HG03139 (cell line): ENCODE measurements around the gene WRAP53.

Experiments used
- ATAC-seq: cut with Tn5 transposase; IDR thresholded peaks from one replicate; pipeline ENCODE4 v1.9.1; 2021; ENCODE audit not compliant: unreplicated experiment

The WRAP53 gene

DNA sequence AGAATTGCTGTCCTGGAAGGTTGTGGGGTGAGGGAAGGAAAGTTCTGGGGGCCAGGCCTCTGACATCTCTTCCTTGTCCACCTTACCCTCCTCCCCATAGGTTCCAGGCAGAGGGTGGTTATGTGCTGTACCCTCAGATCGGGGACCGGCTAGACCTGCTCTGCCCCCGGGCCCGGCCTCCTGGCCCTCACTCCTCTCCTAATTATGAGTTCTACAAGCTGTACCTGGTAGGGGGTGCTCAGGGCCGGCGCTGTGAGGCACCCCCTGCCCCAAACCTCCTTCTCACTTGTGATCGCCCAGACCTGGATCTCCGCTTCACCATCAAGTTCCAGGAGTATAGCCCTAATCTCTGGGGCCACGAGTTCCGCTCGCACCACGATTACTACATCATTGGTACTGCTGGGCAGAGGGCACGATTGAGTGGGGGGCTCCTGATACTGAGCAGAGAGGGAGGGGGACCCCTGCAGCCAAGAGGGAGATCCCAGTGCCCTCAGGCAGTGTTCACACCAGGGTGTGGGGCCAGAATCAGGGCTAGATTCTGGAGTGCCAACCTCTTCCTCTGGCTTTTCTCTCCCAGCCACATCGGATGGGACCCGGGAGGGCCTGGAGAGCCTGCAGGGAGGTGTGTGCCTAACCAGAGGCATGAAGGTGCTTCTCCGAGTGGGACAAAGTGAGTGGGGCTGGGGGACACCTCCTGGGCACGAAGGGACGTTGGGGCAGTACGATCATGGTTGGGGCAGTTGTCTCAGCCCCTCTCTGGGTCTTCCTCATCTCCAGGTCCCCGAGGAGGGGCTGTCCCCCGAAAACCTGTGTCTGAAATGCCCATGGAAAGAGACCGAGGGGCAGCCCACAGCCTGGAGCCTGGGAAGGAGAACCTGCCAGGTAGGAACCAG is 19.8 kb downstream of the WRAP53 start:
- no peak for ATAC-seq

DNA sequence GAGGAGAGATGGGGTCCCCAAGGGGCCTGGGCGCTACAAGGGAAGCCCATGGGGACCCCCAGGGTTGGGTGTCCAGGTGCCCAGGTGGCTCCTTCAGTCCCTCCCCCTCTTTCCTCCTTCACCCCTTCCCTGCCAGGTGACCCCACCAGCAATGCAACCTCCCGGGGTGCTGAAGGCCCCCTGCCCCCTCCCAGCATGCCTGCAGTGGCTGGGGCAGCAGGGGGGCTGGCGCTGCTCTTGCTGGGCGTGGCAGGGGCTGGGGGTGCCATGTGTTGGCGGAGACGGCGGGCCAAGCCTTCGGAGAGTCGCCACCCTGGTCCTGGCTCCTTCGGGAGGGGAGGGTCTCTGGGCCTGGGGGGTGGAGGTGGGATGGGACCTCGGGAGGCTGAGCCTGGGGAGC is 20.8 kb downstream of the WRAP53 start:
- ATAC-seq = no peak

DNA sequence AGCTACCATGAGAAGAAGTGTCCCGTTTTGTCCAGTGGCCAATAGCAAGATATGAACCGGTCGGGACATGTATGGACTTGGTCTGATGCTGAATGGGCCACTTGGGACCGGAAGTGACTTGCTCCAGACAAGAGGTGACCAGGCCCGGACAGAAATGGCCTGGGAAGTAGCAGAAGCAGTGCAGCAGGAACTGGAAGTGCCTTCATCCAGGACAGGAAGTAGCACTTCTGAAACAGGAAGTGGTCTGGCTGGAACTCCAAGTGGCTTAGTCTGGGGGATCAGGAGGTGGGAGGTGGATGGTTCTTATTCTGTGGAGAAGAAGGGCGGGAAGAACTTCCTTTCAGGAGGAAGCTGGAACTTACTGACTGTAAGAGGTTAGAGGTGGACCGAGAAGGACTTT is 22.0 kb downstream of the WRAP53 start:
- ATAC-seq = no peak

DNA sequence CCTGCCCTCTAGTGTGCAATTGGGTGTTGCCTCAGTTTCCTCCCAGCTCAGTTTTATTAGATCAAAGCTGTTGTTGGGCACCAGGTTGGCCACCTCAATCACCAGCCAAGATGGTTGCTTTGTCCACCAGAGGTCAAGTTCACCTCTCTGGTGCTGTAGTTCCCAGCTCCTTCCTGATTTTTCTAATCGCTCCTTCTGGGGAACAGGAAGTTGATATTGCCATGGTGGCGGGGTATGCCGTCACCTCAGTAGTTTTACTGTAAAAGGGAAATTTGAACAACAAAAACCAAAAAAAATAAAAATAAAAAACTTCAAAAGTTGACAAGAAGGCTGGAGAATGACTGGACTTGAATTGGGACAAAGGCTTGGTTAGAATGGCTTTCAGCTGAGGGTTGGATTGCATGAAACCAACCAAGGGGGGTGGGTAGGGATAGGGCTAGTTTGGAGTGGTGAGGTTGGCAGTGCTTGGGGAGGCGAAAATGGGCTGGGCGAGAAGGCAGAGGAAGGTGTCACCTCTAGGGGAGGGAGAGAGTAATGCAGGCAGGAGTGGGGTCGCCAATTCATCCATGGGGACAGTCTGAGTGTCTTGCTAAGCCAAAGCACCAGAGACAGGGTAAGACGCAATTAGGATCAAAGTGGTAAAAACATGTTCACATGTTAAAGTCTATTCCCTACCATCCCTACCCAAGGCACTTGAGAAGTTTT is 22.9 kb downstream of the WRAP53 start:
- no peak for ATAC-seq

DNA sequence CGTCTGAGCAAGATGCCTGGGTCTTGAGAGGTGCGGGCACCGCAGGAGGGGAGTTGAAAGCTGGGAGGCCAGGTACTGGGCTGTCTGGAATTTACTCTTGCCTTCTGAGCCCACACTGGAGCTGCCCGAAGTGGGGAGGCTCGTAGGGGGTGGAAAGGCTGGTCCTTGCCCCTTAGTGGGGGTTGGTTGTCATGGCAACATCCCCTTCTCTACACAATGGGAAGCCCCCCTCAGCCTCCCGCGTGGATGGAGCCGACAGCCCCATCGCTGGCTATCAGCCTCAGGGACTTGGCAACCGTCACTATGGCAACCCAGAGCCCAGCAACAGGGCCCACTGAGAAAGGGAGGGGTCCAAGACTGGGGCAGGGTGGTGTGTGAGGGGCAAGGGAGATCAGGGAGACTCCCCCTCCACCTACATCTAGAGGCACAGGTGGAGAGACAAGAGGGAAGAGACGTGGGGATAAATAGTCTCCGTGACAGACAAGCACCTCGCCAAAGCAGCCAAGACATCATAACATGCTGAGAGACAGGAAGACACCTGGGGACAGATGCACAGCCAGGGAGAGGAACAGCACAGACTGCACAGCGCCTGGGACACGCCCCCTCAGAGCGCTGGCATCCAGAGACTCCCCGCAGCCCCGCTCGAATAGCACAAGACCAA is 24.0 kb downstream of the WRAP53 start:
- no peak for ATAC-seq

DNA sequence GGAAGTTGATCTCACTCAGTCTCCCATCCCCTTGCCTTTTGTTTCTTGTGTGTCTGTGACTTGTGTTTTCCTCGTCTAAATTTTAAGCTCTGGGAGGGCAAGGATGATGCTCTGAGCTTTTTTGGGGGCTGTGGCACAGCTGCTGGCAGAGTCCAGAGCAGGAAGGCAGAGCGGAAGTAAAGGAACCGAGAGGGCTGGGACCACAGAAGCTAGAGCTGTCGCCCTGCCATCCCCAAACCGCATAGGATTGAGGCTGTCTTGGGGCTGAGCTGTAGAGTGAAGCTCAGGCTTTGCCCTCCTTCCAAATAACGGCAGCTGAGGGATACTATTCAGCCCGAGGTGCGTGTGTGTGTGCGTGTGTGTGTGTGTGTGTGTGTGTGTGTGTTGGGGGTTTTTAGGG is 25.5 kb downstream of the WRAP53 start:
- ATAC-seq = no peak

DNA sequence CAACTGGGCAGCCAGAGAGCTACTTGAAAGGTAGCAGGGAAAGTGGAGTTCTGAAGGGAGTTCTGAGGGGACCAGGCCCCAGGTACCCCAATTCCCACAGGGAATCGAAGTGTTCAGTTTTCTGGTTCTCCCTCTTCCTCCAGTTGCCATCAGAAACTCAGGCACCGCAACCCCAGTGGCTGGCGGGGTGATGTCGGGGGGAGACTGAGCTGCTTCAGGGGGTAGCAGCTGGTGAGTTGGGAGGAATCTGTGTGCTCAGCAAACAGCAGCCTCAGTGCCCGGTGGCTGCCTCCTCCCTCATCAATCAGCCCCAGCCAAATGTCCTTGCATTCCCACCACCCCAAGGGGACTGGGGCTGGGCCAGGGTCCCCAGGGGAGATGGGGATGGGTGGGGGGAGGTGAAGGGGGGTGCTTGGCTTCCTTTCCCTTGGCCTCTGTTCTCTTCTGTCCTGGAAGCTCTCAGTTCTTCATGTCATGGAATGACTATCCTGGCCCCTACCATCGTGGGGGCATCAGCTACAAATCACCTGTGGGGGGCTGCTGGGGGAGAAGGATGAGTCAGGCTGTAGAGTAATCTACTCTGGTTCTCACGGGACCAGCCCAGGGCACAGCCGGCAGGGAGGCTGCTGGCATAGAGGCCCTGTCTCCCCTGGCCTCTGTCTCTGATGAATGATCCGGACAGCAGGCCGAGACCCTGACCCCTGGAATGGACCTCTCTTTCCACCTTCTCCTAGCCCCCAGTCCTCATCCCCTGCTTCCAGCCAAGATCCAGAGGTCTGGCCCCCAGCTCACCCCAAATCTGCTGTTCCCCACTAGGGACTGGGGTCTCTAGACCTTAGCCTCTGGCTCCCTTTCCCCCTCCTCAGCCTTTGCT is 26.7 kb downstream of the WRAP53 start:
- no peak for ATAC-seq

DNA sequence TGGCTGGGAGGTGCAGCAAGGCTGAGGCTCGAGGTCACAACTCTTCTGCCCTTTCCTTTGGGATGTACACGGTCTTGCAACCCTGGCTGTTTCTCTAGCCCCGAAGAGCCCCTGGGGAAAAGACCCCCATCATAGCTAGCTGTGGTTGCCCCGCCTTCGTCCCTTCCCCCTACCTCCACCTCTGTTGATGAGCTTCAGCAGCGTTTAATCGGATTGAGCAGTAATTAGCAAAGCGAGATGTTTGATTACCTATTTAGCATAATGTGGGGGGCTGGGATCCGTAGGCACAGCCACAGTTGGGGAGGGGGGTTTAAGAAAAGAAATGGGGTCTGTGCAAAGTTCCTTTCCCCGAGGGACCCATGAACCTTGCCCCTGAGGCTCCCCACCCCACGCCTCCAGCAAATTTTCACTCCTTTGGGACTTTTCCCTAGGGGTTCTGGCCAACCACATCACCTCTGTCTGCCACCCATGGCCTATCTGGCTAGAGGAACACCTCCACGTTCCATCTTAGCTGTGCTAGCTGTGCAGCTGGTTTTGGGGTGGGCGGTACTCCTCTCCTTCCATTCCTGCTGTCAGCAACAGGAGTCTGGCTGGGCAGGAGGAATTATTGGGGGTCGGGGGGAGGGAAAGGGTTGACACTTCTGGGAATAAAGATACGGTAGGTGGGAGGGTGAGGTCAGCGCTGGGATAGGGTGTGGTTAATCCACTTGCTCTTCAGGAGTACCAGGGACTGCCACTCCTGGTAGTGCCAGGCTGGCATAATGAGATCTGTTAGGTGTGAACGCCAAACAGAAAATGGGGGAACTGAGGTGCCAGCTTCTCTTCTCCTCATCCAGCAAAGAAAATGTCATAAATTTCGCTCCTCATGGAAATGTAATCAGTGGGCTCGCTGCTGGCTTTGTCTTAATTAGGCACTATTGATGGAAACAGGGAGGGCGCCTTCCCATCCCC is 27.9 kb downstream of the WRAP53 start:
- ATAC-seq = no peak

DNA sequence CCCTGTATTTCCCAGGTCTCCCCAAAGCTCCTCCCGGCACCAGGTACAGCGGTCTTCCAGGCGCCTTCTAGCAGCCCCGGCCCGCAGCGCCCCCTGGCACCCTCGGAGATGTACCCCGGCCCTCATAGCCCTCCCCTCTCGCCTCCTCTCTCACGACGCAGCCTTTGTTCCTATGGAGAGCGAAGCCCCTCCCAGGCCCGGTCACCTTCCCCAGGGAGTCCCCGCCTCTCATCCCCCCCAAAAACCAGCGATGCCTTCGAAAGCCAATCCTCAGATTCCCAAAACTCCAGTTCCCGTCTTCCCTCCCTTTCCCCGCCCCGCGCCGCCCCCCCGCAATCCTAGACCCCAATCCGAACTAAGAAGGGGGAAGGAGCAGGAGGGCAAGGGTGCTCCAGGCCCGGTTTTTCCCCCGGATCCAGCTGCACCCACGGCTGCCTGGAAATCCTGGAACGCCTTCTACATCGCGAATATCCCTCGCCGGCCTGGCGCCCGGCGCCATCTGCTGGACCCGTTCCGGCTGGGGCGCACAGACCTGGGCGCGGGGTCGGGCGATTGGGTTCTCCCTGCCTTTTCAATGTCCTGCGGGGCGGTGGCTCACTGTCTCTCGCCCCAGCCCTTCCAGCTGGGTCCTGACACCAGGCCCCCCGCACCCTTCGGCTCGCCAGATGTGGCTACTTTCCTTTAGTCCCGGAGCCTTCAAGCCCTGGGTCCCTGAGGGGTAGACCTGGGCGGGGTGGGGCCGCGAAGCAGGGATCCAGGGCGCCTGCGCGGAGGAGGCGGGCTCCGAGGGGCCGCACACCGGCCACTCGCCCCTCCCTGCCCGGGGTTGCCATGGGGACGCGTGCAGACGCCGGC is 28.9 kb downstream of the WRAP53 start, which contains the start of gene DNAH2:
TSS of gene DNAH2 (plus strand) at position 844 of the 855 bp plus-strand sequence. CDS start 1,991 bp downstream, outside the sequence.
- ATAC-seq = no peak

DNA sequence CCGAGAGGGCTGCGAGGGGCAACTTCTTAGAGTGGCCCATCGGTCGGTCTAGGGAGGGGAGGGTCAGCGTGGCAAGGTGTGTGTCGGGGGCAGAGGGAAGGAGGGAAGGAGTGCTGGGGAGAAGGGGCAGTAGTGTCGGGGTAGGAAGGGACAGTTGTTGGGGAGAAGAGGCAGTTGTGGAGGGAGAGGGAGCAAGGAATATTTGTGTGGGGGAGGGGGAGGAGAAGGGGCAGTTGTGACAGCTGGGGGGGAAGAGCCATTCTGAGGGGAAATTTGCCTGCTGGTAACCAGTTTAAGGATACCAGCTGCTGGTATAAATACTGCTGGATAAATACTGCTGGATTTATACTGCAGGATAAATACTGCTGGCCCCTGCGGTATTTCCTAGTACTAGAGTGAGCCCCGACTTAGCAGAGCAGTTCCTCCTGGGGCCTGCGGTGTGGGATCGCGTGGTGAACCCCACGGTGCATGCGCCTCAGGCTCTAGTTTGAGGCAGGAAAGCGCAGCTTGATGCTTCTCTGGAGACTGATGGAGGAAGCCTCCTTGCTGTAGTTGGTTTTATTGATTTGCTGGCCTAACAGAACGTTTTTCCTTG is 29.6 kb downstream of the WRAP53 start:
- no peak for ATAC-seq

DNA sequence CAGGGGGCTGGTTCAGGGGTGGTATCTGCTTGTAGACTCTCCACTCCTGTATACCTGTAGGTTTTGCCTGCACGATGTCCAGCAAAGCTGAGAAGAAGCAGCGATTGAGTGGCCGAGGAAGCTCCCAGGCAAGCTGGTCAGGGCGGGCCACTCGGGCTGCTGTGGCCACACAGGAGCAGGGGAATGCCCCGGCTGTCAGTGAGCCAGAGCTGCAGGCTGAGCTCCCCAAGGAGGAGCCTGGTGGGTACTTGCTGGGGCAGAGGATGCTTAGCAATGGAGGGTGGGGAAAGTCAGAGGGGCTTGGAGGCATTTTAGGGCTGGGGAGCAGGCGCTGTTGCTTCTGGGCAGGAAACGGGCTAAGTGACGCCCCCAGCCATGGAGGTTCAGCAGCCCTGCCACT is 31.4 kb downstream of the WRAP53 start:
- ATAC-seq = no peak

DNA sequence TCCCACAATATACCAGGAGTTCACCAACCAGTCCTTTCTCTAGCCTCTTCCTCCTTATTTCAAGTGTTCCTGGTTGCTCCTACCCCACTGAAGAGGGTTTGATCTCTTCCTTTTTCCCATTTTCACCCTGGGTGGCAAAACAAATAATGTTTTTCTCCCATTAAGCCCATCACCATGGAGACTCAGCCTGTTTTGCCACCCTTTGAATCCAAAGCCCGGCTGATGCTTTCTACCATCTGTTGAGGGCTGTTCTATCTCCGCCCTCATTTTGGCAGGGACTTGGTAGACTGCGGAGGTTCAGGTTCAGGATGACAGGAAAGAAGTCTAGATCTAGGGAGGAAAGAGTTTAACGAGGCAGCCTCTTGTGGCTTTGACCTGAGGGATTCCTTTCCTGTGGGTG is 31.8 kb downstream of the WRAP53 start:
- ATAC-seq = no peak

DNA sequence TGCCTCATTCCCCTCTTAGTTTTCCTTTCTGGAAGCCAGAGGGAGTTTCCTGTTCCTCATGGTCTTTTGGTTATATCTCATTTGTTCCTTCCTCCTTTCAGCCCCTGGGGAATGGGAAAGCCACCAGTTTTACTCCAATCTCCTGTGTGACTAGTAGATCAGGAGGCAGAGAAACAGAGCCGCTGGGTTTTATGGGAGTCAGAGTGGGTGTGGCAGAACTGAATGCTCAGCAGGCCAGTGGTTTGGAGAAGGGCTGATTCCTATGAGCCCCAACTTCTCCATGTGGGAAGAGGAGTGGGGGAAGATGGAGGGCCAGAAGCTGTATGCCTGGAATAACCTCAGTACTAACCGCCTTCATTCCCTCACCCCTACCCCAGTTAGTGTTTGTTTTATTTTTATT is 33.3 kb downstream of the WRAP53 start:
- no peak for ATAC-seq

DNA sequence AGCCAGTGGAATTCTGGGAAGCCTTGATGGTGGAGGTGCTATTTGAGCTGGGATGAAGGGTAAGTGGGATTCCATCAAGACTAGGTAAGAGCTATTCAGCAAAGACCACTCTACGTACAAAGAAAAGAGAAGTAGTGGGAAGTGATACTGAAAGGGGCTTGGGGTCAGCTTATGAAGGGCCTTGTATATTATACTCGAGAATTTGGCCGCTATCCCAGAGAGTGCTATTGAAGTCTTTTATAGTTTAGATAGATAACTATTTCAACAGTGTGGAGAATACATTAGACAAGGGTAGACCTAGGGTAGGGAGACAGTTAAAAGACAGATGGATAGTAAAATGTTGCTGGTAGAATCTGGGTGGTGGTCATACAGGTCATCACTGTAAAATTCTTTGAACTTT is 39.6 kb downstream of the WRAP53 start:
- no peak for ATAC-seq

DNA sequence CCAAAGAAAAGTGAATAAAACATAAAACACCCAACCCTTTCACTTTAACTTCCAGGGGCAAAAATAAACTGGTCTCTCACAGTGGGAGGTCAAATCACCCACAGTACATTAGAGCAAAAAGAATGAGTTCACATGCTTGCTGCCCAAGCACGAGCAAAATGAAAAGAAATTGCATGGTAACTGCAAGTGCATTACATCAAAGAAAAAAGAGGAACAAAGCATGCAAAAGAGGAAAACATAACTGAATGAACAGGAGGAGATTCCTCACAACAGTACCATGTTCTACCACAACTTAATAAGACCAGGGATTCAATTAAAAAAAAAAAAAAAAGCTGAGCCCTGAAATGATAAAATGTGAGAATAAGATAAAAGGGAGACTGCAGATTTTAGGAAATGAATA is 41.5 kb downstream of the WRAP53 start:
- no peak for ATAC-seq

DNA sequence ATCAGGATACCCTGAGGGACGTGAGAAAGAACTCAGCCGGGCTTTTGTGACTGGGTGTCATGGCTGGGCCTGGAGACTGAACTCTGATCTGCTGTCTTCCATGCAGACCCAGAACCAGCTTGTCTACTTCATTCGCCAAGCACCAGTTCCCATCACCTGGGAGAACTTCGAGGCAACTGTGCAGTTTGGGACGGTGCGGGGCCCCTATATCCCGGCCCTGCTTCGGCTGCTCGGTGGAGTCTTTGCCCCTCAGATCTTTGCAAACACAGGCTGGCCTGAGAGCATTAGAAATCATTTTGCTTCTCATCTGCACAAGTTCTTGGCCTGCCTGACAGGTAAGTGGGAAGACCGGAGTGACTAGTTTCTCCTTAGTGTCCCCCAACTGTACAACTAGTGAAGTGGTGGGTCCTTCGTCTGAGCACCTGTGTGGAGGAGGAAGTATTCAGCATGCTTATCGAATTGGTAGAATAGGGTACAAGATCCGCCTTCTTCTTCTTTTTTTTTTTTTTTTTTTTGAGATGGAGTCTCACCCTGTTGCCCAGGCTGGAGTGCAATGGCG is 44.8 kb downstream of the WRAP53 start:
- ATAC-seq = no peak

DNA sequence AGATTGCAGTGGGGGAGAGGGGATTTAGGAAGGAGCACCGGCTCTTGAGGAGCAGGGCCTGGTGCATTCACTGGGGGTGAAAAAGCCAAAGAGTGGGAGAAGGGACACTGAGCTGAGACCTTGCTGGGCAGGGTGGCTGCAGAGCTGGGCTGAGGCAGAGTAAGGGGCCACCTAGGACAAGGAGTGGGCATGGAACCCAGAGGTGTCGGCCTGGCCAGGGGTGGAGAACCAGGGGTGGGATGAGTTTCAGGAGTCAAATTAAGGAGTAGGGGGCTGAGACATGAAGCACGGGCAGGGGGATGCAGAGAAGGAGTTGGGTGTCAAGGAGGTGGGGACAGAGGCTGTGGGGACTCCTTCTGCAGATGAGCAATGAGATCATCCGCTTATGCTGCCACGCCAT is 49.3 kb downstream of the WRAP53 start:
- ATAC-seq = no peak

DNA sequence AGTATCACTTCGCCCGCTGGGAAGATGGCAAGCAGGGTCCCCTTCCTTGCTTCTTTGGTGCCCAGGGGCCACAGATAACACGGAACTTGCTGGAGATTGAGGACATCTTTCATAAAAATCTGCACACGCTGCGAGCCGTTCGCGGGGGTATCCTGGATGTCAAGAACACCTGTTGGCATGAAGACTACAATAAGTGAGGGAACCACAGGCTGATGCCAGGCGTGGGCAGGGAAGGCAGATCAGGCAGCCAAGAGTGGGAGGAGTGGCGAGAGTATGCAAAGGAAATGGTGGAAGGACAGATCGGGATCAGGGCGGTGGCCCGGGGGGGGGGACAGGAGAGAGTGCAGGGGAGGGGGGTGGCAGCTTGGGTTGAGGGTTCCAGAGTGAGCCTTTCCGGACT is 51.5 kb downstream of the WRAP53 start:
- ATAC-seq = no peak
